ENCODE measurements around the gene UIMC1.

DNA sequence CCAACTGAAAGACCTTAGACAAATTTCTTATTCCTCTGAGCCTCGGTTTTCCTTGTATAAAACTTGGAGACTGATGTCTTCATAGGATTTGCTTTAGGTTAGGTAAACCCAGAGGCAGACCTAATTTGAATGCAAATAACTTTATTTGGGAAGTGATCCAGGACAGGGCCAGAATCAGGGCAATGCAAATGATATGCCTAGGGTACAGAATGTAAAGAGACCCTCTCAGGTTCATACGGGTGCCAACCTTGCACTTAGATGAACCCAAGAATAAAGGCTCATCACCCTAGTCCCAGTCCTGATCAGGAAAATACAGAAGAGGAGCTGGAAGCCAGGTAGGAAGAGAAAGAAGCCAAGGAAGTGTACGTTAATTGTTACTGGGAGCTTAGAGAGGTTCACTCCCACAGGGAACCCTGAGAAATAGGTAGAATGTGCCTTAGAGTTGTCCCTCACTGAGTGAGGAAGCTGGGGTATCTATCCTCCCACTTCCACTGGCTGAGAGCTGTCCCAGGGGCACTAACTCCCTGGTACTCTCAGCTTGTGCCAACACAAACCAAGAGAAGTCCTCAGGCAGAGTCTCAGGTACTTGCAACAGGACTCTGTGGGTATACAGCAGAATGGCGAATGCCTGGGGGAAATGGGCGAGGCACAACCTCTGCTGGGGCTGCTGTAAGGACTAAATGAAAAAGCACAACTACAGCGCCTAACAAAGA is 104.3 kb downstream of the UIMC1 start:
- TF ChIP-seq, protein P1, sequence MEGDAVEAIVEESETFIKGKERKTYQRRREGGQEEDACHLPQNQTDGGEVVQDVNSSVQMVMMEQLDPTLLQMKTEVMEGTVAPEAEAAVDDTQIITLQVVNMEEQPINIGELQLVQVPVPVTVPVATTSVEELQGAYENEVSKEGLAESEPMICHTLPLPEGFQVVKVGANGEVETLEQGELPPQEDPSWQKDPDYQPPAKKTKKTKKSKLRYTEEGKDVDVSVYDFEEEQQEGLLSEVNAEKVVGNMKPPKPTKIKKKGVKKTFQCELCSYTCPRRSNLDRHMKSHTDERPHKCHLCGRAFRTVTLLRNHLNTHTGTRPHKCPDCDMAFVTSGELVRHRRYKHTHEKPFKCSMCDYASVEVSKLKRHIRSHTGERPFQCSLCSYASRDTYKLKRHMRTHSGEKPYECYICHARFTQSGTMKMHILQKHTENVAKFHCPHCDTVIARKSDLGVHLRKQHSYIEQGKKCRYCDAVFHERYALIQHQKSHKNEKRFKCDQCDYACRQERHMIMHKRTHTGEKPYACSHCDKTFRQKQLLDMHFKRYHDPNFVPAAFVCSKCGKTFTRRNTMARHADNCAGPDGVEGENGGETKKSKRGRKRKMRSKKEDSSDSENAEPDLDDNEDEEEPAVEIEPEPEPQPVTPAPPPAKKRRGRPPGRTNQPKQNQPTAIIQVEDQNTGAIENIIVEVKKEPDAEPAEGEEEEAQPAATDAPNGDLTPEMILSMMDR (conservative IDR thresholded peaks at IDR 0.05): no peak
- no peak for TF ChIP-seq ZFX (IDR thresholded peaks at IDR 0.05)
